Stimulated activated CD4-positive, alpha-beta T cell treated with anti-CD3 and anti-CD28 coated beads, Interleukin-1b, Interleukin-23, amount 100 ng/mL, for 24 hours (primary cell): ENCODE results near the gene AK5.
"Not testable (repeated sequence)": the region's sequence is repeated elsewhere in the genome, so short reads cannot be mapped to it uniquely, and the experiment has no call there.

Source experiments
- DNase-seq, 4 experiments: peaks; one replicate each; pipeline ENCODE4 v3.0.0-alpha.2; 2020; ENCODE audit warnings: low read depth in 4 of 4, low spot score in 1 of 4

AK5 gene

GRCh38 chr1:77287535-77287934, 5.7 kb downstream of the AK5 start:
- no peak for DNase-seq

DNA sequence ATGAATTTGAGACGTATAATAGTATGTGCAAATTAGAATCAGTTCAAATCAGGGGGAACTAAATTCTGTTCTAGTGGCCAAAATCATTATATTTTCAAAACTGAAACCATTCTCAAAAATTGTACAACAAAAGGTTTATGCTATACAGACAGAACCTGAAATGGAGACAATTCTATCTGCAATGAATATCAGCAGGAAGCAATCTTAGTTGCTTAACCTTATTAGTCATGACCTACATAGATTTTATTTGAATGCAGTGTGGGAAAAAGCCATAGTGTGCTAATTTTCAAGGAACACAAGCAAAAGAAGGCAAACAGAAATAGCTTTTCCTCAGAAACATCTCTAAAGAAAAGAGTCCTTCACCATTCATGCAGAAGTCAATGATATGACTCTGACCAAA, 6.5 kb downstream of the AK5 start:
- DNase-seq, result no peak

GRCh38 chr1:77290576-77290975, 8.8 kb downstream of the AK5 start:
- no peak for DNase-seq

- DNase-seq, result no peak
Measured at GRCh38 chr1:77292551-77292950, 10.7 kb downstream of the AK5 start.

- no peak for DNase-seq
Measured at GRCh38 chr1:77300566-77300965, 18.7 kb downstream of the AK5 start.

DNA sequence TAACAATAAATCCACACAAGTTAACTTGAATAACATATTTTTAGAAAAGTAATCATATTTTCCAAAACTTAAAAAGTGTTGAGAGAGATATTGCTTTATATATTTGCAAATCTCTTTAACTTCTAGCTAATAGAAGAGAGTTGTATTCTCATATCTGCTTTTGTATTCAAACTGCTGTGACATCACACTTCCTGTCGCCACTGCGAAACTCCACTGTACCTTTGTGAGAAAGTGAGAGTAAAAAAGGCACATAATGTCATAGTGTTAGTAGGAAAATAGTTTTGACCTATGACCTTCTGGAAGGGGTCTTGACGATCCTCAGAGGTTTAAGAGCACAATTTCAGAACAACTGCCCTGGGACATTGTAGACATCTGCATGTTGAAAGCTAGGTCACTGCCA, 21.6 kb downstream of the AK5 start:
- DNase-seq, result no peak

GRCh38 chr1:77308889-77309621, 27.2 kb downstream of the AK5 start:
- no peak for DNase-seq

DNA sequence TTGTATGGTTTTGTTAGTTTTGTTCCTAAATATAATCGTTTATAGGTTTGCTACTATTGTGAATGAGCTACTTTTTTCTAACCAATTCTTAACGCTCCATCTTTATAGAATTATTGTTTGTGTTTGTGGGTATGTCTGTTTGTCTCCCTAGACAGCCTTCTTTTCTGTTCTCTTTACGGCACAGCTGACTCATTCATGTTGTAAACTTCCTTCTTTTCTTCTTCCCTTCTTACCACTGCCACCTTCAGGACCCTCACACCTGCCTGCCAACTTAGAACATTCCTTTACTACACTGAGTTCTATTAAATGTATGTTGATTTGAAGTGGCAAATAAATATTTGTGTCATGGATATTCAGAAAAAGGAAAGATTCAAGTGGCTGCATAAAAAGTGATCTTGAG, 29.1 kb downstream of the AK5 start:
- no peak for DNase-seq

- not testable (repeated sequence) for DNase-seq
Measured at GRCh38 chr1:77312364-77312763, 30.5 kb downstream of the AK5 start.

DNA sequence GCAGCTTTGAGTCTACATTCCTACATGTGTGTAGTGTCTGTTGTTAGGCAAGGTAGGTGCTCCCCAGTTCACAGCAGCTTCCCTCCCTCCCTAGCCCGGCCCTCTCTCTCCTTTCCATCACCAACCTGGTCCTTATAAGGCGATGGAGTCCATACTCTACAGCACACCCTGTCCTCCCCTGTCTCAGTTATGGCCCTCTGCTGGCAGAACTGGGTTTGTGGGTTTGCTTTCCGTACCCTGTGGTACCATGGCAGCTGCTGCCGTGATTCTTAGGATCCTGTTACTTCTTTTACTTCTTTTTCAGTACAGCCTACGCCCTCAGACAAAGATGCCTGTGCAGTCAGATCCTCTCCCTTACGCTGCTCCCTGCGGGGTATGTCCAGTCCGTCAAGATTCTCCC, 31.7 kb downstream of the AK5 start:
- DNase-seq, result peak in 1 of 4 experiments; percentile 2

DNA sequence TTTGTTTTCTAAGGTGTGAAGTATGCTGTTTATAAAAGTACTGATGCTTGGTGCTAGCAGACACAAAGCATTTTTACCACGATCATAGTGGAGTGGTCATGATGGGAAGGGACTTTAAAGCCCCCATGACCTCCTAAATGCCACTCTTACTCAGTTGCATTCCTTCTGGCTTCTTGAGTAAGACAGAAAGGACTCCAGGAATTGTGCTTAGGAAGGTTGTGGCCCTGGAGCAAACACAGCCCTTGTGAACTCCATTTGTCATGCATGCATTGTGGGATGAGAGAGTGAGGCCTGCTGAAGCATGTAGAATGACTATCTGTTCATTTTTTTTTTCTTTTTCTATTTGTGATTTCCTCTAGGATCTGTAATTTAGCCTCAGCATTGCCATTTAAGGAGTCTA, 34.2 kb downstream of the AK5 start:
- no peak for DNase-seq

DNA sequence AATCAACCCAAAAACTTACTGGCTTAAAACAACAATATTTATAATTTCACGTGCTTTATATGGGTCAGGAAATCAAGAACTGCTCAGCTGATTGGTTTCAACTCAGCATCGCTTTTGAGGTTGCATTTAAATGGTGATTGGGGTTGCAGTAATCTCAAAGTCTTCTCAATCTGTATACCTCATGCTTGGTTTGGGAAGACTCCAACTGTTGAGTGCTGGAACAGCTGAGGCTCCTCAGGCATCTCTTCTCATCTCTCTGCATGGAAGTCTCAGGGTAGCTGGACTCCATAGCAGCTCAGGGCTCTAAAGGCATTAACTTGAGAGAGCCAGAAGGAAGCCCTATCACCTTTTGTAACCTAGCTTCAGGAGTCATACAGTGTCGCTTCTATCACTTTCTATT, 35.1 kb downstream of the AK5 start:
- no peak for DNase-seq

DNA sequence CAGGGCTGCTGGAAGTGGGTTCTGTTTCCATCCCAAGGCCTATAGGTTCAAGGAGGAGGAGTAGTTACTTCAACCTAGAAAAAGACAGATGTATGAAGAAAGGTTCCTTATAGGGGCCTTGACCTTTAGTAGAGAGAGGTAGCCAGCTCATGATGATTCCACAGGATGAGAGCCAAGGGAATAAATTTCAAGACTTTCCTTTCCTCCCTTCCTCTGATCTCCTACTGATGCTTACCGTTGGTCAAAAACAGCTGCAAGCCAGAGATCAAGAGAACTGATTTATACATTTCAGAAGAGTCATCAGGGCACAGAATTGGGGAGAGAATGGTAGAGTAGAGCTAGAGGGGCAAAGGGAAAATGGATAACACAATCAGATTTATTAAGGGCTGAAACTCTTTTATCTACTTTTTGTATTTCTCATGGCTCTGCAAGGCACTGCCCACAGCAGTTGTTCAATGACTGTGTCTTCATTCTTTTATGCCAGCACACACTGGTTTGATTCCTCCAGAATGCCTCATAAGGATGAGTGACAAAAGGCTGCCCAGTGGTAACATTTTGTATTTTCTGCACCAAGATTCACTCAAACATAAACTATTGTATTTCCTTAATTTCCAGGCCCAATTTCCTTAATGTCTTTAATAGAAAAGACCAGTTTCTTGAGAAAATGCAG, 37.4 kb downstream of the AK5 start:
- no peak for DNase-seq

DNA sequence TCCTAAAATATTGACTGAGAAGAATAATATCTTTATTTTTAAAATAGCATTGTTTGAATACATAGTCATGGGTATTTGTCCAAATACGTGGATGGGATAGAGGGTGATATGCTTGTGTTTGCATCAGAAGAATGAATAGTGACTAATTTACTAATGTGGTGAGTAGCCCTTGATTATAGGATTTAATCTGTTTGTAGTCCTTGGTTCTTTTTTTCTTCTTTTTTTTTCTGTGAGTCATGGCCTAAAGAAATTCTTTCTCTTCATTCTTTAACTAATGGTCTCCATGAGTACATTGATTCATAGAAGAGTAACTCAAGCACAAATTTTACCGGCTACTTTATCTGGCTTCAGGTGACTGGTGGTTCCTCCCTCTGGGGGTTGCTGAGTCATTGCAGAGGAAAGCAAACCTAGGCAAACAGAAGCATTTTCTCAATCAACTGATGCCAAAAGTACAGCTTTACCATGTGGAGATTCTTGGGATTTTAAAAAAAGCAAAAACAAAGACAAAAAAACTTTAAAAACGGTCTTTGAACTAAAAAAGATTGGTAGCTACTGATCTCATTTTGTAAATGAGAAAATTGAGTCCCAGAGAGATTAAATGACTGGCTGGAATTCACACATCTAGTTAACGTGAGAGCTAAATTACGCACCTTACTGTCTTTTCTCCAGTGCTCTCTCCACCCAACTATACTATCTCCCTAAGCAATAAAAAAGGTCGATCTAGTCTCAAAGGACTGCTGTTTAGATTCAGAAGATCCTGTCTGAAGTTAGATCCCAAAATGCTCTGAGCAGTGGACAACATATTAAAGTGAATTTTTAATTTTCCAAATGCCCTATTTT, 40.5 kb downstream of the AK5 start:
- DNase-seq, result no peak

- DNase-seq, result no peak
Measured at GRCh38 chr1:77333501-77333900, 51.7 kb downstream of the AK5 start.

- DNase-seq, result no peak
Measured at GRCh38 chr1:77336729-77337128, 54.9 kb downstream of the AK5 start.

DNA sequence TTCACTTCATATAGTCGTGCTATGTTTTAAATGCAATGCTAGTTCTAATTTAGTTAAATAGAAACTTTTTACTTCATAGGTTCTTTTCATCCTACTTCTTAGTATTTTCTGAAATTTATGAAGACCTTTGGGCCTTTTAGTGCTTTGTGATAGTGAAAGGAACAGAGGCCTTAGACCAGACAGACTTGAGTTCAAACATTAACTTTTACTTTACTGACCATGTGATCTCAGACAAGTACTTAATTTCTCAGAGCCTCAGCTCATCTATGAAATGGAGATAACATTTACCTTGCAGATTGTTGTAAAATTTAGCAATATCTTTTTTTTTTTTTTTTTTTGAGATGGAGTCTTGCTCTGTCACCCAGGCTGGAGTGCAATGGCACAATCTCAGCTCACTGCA, 57.5 kb downstream of the AK5 start:
- no peak for DNase-seq

- DNase-seq, result no peak
Measured at GRCh38 chr1:77341195-77341594, 59.4 kb downstream of the AK5 start.

DNA sequence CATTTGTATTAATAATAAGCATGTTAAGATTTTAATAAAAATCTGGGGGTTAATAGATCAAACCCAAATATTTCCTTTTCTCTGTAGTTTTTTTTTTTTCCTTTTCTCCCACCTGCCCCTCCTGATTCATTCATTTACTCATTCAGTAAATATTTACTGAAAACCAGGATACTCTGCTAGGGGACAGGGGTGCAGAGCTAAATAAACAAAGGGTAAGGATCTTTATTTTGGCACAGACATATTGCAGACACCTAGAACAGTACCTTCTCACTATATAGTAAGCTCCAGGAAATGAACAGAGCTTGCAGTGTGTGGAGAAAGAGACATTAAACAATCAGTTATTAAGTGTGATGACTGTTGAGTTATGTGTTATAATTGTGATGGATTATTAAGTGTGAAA, 60.9 kb downstream of the AK5 start:
- no peak for DNase-seq

GRCh38 chr1:77347646-77348045, 65.8 kb downstream of the AK5 start:
- peak in 2 of 4 experiments; percentile 5 to 25 for DNase-seq

DNA sequence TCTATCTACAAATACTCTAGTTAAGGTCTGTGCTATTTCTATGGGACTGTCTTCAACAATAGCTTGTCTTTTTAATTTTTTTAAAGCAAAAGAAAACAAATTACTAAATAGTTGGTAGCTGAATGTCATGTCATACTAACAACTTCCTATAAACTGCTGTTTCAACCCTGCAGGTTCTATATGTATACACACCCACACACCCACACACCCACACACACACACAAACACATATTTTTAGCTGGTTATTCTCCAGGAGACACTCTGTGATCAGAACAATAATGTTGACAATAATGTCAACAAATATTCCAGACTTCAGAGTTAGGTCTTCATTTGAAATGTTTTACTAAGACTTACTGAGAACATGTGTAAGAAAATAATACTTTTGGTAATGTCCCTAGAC, 66.7 kb downstream of the AK5 start:
- DNase-seq, result no peak

DNA sequence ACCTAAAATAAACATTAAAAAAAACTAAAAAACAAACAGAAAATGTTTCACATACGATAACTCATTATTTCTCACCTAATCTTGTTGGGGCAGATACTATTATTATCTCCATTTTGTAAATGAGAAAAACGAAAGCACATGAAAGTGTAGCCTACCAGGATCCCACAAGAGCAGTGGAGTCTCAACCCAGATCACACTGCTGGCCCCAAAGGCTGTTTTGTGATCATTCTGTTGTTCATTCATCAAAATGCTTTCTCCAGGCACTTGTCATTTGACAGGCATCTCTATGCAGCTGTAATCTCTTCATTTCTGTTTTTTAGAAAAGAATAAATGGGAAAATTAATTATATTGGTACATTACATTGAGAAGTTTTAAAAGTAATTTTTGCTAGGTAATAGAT, 67.5 kb downstream of the AK5 start:
- DNase-seq, result no peak
